ENCODE data around the gene ABI3. TPM values are rescaled to one million over a fixed set of nuclear protein-coding genes. Genes with fewer than 3 reads are reported as not detected.

ABI3 gene
- total and polyA plus RNA-seq, 9 of the 15 experiments (the other 6 are each of a cell fraction or from before 2014, with no cell fraction given), result not detected

- TF ChIP-seq E2F8 (IDR thresholded peaks at IDR 0.05; ENCODE audit: low read depth, partially characterized antibody) (peak; percentile 25), ZNF778 (CRISPR knock-in tag; IDR thresholded peaks at IDR 0.05) (no peak), CTCF (IDR thresholded peaks at IDR 0.05 in 2 of 3, conservative IDR thresholded peaks at IDR 0.05 in 1 of 3; ENCODE audit: insufficient read depth in 2 of 3, low read depth in 1 of 3, low read length in 3 of 3) (no peak), SMARCC2 (IDR thresholded peaks at IDR 0.05; ENCODE audit: low read depth) (no peak), STAT5A (IDR thresholded peaks at IDR 0.05; ENCODE audit: borderline replicate concordance, low read length) (no peak), RBM39 (optimal IDR thresholded peaks at IDR 0.05; ENCODE audit: low read depth, low read length) (no peak), VEZF1 (CRISPR knock-in tag; IDR thresholded peaks at IDR 0.05) (peak; percentile 53), KHSRP (IDR thresholded peaks at IDR 0.05) (peak; percentile 51; the same call in 1 of the 2 replicates), ZNF398 (CRISPR knock-in tag; IDR thresholded peaks at IDR 0.05) (no peak), GTF2B (IDR thresholded peaks at IDR 0.05; ENCODE audit: extremely low read depth, insufficient read length) (no peak)
- TF ChIP-seq, protein P1, sequence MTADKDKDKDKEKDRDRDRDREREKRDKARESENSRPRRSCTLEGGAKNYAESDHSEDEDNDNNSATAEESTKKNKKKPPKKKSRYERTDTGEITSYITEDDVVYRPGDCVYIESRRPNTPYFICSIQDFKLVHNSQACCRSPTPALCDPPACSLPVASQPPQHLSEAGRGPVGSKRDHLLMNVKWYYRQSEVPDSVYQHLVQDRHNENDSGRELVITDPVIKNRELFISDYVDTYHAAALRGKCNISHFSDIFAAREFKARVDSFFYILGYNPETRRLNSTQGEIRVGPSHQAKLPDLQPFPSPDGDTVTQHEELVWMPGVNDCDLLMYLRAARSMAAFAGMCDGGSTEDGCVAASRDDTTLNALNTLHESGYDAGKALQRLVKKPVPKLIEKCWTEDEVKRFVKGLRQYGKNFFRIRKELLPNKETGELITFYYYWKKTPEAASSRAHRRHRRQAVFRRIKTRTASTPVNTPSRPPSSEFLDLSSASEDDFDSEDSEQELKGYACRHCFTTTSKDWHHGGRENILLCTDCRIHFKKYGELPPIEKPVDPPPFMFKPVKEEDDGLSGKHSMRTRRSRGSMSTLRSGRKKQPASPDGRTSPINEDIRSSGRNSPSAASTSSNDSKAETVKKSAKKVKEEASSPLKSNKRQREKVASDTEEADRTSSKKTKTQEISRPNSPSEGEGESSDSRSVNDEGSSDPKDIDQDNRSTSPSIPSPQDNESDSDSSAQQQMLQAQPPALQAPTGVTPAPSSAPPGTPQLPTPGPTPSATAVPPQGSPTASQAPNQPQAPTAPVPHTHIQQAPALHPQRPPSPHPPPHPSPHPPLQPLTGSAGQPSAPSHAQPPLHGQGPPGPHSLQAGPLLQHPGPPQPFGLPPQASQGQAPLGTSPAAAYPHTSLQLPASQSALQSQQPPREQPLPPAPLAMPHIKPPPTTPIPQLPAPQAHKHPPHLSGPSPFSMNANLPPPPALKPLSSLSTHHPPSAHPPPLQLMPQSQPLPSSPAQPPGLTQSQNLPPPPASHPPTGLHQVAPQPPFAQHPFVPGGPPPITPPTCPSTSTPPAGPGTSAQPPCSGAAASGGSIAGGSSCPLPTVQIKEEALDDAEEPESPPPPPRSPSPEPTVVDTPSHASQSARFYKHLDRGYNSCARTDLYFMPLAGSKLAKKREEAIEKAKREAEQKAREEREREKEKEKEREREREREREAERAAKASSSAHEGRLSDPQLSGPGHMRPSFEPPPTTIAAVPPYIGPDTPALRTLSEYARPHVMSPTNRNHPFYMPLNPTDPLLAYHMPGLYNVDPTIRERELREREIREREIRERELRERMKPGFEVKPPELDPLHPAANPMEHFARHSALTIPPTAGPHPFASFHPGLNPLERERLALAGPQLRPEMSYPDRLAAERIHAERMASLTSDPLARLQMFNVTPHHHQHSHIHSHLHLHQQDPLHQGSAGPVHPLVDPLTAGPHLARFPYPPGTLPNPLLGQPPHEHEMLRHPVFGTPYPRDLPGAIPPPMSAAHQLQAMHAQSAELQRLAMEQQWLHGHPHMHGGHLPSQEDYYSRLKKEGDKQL (CRISPR knock-in tag; IDR thresholded peaks at IDR 0.05; ENCODE audit: borderline replicate concordance), result no peak
Observed at GRCh38 chr17:49193513-49194296, 16.8 kb upstream of the ABI3 start (continued).

Data from K562 (cell line).